Measurements from ENCODE around the gene TNS3.

The TNS3 gene

GRCh38 chr7:47328392-47329319 lies 253.3 kb downstream of the TNS3 start:
- no peaks in the 10 kb centered on the region for H3K9me3 ChIP-seq (ENCODE audit: control extremely low read depth in 1 of 5, control insufficient read depth in 4 of 5, insufficient read depth in 2 of 5, low read depth in 1 of 5, low read length in 4 of 5)
- ChIA-PET POLR2A (no interaction called here), CTCF (no interaction called here)
- no peak overlapping the region for H3K27ac ChIP-seq (ENCODE audit: insufficient read depth in 1 of 2, low read depth in 1 of 2, low read length in 2 of 2, poor library complexity in 1 of 2, severe bottlenecking in 2 of 2)
- 98% methylated on average over 7 of the region's 7 CpGs for WGBS (ENCODE audit: insufficient coverage)
- no peak for DNase-seq
- H3K27me3 ChIP-seq (replicated peaks in 2 of 5; ENCODE audit: control insufficient read depth in 4 of 5, insufficient read depth in 5 of 5, low read length in 4 of 5) = no peaks in the 10 kb centered on the region
- H3K36me3 ChIP-seq (ENCODE audit: control insufficient read depth in 4 of 4, insufficient read depth in 4 of 4, low read length in 3 of 4) = peaks cover 9 to 72% (median 41%) of the 10 kb centered on the region in 4 experiments
- no peaks in the 10 kb centered on the region for H3K4me1 ChIP-seq (ENCODE audit: control extremely low read depth in 1 of 4, control insufficient read depth in 4 of 4, insufficient read depth in 4 of 4, low read length in 3 of 4)
- H3K4me3 ChIP-seq (ENCODE audit: control insufficient read depth in 1 of 7, extremely low read depth in 1 of 7, insufficient read depth in 4 of 7, low read depth in 2 of 7, low read length in 6 of 7) = no peak overlapping the region

- H3K36me3 ChIP-seq (ENCODE audit: control insufficient read depth in 4 of 4, insufficient read depth in 4 of 4, low read length in 3 of 4) = peaks cover 9 to 66% (median 38%) of the 10 kb centered on the region in 4 experiments
- H3K4me1 ChIP-seq (ENCODE audit: control extremely low read depth in 1 of 4, control insufficient read depth in 4 of 4, insufficient read depth in 4 of 4, low read length in 3 of 4) = no peaks in the 10 kb centered on the region
- H3K27ac ChIP-seq (ENCODE audit: insufficient read depth in 1 of 2, low read depth in 1 of 2, low read length in 2 of 2, poor library complexity in 1 of 2, severe bottlenecking in 2 of 2) = no peak overlapping the region
- WGBS (ENCODE audit: insufficient coverage) = 92% methylated on average over 20 of the region's 24 CpGs
- no peak for DNase-seq
- ChIA-PET POLR2A (no interaction called here), CTCF (no interaction called here)
- no peaks in the 10 kb centered on the region for H3K27me3 ChIP-seq (replicated peaks in 2 of 5; ENCODE audit: control insufficient read depth in 4 of 5, insufficient read depth in 5 of 5, low read length in 4 of 5)
- no peaks in the 10 kb centered on the region for H3K9me3 ChIP-seq (ENCODE audit: control extremely low read depth in 1 of 5, control insufficient read depth in 4 of 5, insufficient read depth in 2 of 5, low read depth in 1 of 5, low read length in 4 of 5)
- H3K4me3 ChIP-seq (ENCODE audit: control insufficient read depth in 1 of 7, extremely low read depth in 1 of 7, insufficient read depth in 4 of 7, low read depth in 2 of 7, low read length in 6 of 7) = no peak overlapping the region
Measured at GRCh38 chr7:47327698-47328391, 254.1 kb downstream of the TNS3 start.

- Histone ChIP-seq H3K4me1 (ENCODE audit: control extremely low read depth in 1 of 4, control insufficient read depth in 4 of 4, insufficient read depth in 4 of 4, low read length in 3 of 4) (no peaks in the 10 kb centered on the region), H3K9me3 (ENCODE audit: control extremely low read depth in 1 of 5, control insufficient read depth in 4 of 5, insufficient read depth in 2 of 5, low read depth in 1 of 5, low read length in 4 of 5) (no peaks in the 10 kb centered on the region), H3K36me3 (ENCODE audit: control insufficient read depth in 4 of 4, insufficient read depth in 4 of 4, low read length in 3 of 4) (peaks cover 9 to 65% (median 38%) of the 10 kb centered on the region in 4 experiments), H3K27me3 (replicated peaks in 2 of 5; ENCODE audit: control insufficient read depth in 4 of 5, insufficient read depth in 5 of 5, low read length in 4 of 5) (no peaks in the 10 kb centered on the region), H3K27ac (ENCODE audit: insufficient read depth in 1 of 2, low read depth in 1 of 2, low read length in 2 of 2, poor library complexity in 1 of 2, severe bottlenecking in 2 of 2) (no peak overlapping the region), H3K4me3 (ENCODE audit: control insufficient read depth in 1 of 7, extremely low read depth in 1 of 7, insufficient read depth in 4 of 7, low read depth in 2 of 7, low read length in 6 of 7) (no peak overlapping the region)
- 98% methylated on average over 7 of the region's 7 CpGs for WGBS (ENCODE audit: insufficient coverage)
- ChIA-PET POLR2A (no interaction called here), CTCF (no interaction called here)
- no peak for DNase-seq
Measured at GRCh38 chr7:47327346-47327697, 254.6 kb downstream of the TNS3 start.

GRCh38 chr7:47326808-47327207 lies 255.1 kb downstream of the TNS3 start:
- no peaks in the 10 kb centered on the region for H3K4me1 ChIP-seq (ENCODE audit: control extremely low read depth in 1 of 4, control insufficient read depth in 4 of 4, insufficient read depth in 4 of 4, low read length in 3 of 4)

GRCh38 chr7:47326220-47326619 lies 255.7 kb downstream of the TNS3 start:
- Histone ChIP-seq H3K36me3 (ENCODE audit: control insufficient read depth in 4 of 4, insufficient read depth in 4 of 4, low read length in 3 of 4) (peaks cover 9 to 64% (median 38%) of the 10 kb centered on the region in 4 experiments), H3K9me3 (ENCODE audit: control extremely low read depth in 1 of 5, control insufficient read depth in 4 of 5, insufficient read depth in 2 of 5, low read depth in 1 of 5, low read length in 4 of 5) (no peaks in the 10 kb centered on the region), H3K27ac (ENCODE audit: insufficient read depth in 1 of 2, low read depth in 1 of 2, low read length in 2 of 2, poor library complexity in 1 of 2, severe bottlenecking in 2 of 2) (no peak overlapping the region), H3K4me1 (ENCODE audit: control extremely low read depth in 1 of 4, control insufficient read depth in 4 of 4, insufficient read depth in 4 of 4, low read length in 3 of 4) (no peaks in the 10 kb centered on the region), H3K4me3 (ENCODE audit: control insufficient read depth in 1 of 7, extremely low read depth in 1 of 7, insufficient read depth in 4 of 7, low read depth in 2 of 7, low read length in 6 of 7) (no peak overlapping the region), H3K27me3 (replicated peaks in 2 of 5; ENCODE audit: control insufficient read depth in 4 of 5, insufficient read depth in 5 of 5, low read length in 4 of 5) (no peaks in the 10 kb centered on the region)
- DNase-seq = peak in 1 of 3 donors; percentile 1
- CTCF ChIA-PET = interaction anchor here (1.0 kb wide), 1 partner anchor 27 kb away, joined by 4 read pairs; no protein-coding TSS in a partner anchor
- WGBS (ENCODE audit: insufficient coverage) = 100% methylated on average over 1 of the region's 2 CpGs
- POLR2A ChIA-PET = interaction anchor here (0.5 kb wide), 1 partner anchor 1049 kb away, joined by 3 read pairs; no protein-coding TSS in a partner anchor

More at GRCh38 chr7:47326808-47327207, 255.1 kb downstream of the TNS3 start:
- Histone ChIP-seq H3K27ac (ENCODE audit: insufficient read depth in 1 of 2, low read depth in 1 of 2, low read length in 2 of 2, poor library complexity in 1 of 2, severe bottlenecking in 2 of 2) (no peak overlapping the region), H3K4me3 (ENCODE audit: control insufficient read depth in 1 of 7, extremely low read depth in 1 of 7, insufficient read depth in 4 of 7, low read depth in 2 of 7, low read length in 6 of 7) (no peak overlapping the region), H3K36me3 (ENCODE audit: control insufficient read depth in 4 of 4, insufficient read depth in 4 of 4, low read length in 3 of 4) (peaks cover 9 to 63% (median 37%) of the 10 kb centered on the region in 4 experiments), H3K27me3 (replicated peaks in 2 of 5; ENCODE audit: control insufficient read depth in 4 of 5, insufficient read depth in 5 of 5, low read length in 4 of 5) (no peaks in the 10 kb centered on the region), H3K9me3 (ENCODE audit: control extremely low read depth in 1 of 5, control insufficient read depth in 4 of 5, insufficient read depth in 2 of 5, low read depth in 1 of 5, low read length in 4 of 5) (no peaks in the 10 kb centered on the region)
- no peak for DNase-seq
- ChIA-PET POLR2A (no interaction called here), CTCF (interaction anchor here (1.0 kb wide), 1 partner anchor 28 kb away, joined by 4 read pairs; no protein-coding TSS in a partner anchor)
- 100% methylated on average over 5 of the region's 8 CpGs for WGBS (ENCODE audit: insufficient coverage)

- Histone ChIP-seq H3K4me1 (ENCODE audit: control extremely low read depth in 1 of 4, control insufficient read depth in 4 of 4, insufficient read depth in 4 of 4, low read length in 3 of 4) (no peaks in the 10 kb centered on the region), H3K9me3 (ENCODE audit: control extremely low read depth in 1 of 5, control insufficient read depth in 4 of 5, insufficient read depth in 2 of 5, low read depth in 1 of 5, low read length in 4 of 5) (no peaks in the 10 kb centered on the region), H3K27ac (ENCODE audit: insufficient read depth in 1 of 2, low read depth in 1 of 2, low read length in 2 of 2, poor library complexity in 1 of 2, severe bottlenecking in 2 of 2) (no peak overlapping the region), H3K36me3 (ENCODE audit: control insufficient read depth in 4 of 4, insufficient read depth in 4 of 4, low read length in 3 of 4) (peaks cover 8 to 65% (median 42%) of the 10 kb centered on the region in 4 experiments), H3K4me3 (ENCODE audit: control insufficient read depth in 1 of 7, extremely low read depth in 1 of 7, insufficient read depth in 4 of 7, low read depth in 2 of 7, low read length in 6 of 7) (no peak overlapping the region), H3K27me3 (replicated peaks in 2 of 5; ENCODE audit: control insufficient read depth in 4 of 5, insufficient read depth in 5 of 5, low read length in 4 of 5) (no peaks in the 10 kb centered on the region)
- CTCF ChIA-PET = interaction anchor here (1.3 to 1.6 kb wide), 2 partner anchors 9 to 11 kb away, joined by 3 to 5 read pairs; no protein-coding TSS in a partner anchor
- no peak for DNase-seq
- POLR2A ChIA-PET = interaction anchor here (0.6 kb wide), 1 partner anchor 14 kb away, joined by 3 read pairs; no protein-coding TSS in a partner anchor
- 100% methylated on average over 6 of the region's 6 CpGs for WGBS (ENCODE audit: insufficient coverage)
Measured at GRCh38 chr7:47325337-47325736, 256.6 kb downstream of the TNS3 start.

GRCh38 chr7:47323904-47324303 lies 258.0 kb downstream of the TNS3 start:
- no peak for DNase-seq
- WGBS (ENCODE audit: insufficient coverage) = 90% methylated on average over 2 of the region's 4 CpGs
- Histone ChIP-seq H3K27me3 (replicated peaks in 2 of 5; ENCODE audit: control insufficient read depth in 4 of 5, insufficient read depth in 5 of 5, low read length in 4 of 5) (no peaks in the 10 kb centered on the region), H3K9me3 (ENCODE audit: control extremely low read depth in 1 of 5, control insufficient read depth in 4 of 5, insufficient read depth in 2 of 5, low read depth in 1 of 5, low read length in 4 of 5) (peaks cover 0 to 2% (median 0%) of the 10 kb centered on the region in 5 experiments), H3K4me3 (ENCODE audit: control insufficient read depth in 1 of 7, extremely low read depth in 1 of 7, insufficient read depth in 4 of 7, low read depth in 2 of 7, low read length in 6 of 7) (no peak overlapping the region), H3K36me3 (ENCODE audit: control insufficient read depth in 4 of 4, insufficient read depth in 4 of 4, low read length in 3 of 4) (peaks cover 9 to 66% (median 42%) of the 10 kb centered on the region in 4 experiments), H3K4me1 (ENCODE audit: control extremely low read depth in 1 of 4, control insufficient read depth in 4 of 4, insufficient read depth in 4 of 4, low read length in 3 of 4) (no peaks in the 10 kb centered on the region), H3K27ac (ENCODE audit: insufficient read depth in 1 of 2, low read depth in 1 of 2, low read length in 2 of 2, poor library complexity in 1 of 2, severe bottlenecking in 2 of 2) (no peak overlapping the region)
- ChIA-PET CTCF (no interaction called here), POLR2A (no interaction called here)
